ENCODE results near the gene ZNF587.
A peak's percentile ranks its signal among the peaks of the same experiment; 100 is the strongest.
"Not testable (repeated sequence)": the region's sequence is repeated elsewhere in the genome, so short reads cannot be mapped to it uniquely, and the experiment has no call there.

Gene ZNF587

DNA sequence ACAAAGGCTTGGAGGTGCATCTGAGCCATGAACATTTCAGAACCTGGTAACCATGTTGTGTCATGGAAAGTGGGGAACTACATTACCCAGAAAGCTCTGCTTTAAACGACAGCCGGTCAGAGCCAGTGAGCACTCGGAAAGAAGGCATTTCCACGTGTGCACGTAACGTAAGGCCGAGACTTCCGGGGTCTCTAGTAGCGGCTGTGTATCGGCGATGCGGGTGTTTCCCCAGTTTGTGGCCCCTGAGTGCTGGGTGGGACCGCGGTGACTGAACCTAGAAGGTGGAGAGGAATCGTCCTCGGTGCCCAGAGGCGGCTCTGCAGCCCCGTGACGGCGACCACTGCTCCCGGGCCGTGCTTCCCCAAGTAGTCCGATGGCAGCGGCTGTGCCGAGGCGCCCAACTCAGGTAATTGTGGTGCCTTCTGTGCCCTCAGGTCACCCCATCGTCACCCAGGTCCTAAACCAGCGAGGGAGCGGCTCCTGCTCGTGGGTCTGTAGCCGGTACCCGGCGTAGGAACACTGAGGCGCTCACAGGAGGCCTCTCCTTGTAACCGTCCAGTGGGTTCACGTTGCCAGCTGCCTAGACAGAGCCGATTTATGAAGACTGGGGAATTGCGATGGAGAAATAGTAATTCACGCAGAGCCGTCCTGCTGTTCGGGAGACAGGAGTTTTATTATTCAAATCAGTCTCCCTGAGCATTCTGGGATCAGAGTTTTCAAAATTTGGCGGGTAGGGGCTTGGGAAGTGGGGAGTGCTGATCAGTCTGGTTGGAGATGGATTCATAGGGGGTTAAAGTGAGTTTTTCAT is at the start of gene ZNF587:
TSS of gene ZNF587 (plus strand) at position 194 of the 808 bp plus-strand sequence. CDS start at position 374, 180 bp downstream.
- DNase-seq = peak; percentile 65

GRCh38 chr19:57800696-57801095 is 49.0 kb upstream of the ZNF587 start:
- no peak for DNase-seq

DNA sequence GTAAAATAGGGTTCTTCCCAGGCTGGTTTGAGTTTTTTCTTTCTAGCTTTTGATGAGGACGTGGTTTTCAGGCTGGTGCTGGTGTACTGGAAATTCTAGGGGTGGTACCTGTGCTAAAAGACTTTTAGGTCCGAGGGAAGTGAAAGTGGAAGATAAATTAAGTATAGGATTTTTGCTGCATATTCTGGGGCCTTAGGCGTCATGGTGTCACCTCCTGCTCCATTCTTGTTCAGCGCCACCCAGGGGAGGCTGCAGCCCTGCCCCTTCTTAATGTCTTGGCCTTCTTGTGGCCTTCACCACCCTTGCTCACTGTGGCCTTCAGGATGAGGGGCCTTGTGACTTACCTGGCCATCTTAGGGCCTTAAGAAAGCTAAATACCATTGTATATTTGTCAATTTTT is 47.4 kb upstream of the ZNF587 start:
- DNase-seq = no peak

- no peak for DNase-seq
These were observed 46.4 kb upstream of the ZNF587 start for GRCh38 chr19:57803265-57803593.

DNA sequence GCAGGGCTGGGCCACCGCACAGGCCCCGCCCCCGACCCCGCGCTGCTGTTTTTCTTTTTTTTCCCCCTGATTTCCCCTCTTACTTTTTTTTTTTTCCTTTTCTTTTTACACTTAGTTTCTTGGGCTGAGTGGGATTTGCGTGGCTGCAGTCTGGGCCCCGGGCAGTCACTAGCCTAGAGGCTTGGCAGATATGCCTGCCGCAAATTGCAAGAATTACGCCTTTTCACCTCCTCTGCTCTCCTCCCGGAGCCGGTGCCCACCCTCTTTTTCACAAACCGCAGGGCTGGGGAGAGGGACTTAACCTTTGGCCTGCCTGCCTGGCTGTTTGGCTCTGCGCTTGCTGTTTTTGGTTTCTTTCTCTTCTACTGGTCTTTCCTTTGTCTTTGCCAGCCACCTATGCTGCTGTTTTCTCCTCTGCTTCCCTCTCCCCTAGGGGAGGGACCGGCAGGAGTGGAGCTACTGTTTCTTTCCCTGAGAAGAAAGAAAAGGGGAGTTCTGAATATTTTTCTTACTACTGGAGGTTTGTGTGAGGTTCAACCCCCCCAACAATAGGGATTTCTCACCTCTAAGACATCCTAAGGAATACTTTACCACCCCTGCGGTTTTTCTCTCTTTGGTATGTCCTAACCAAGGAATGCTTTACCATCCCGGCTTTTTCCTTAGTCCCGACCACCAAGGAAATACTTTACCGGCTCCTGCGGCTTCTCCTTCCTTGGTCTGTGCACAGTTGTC is 45.9 kb upstream of the ZNF587 start:
- peak; percentile 12 for DNase-seq

DNA sequence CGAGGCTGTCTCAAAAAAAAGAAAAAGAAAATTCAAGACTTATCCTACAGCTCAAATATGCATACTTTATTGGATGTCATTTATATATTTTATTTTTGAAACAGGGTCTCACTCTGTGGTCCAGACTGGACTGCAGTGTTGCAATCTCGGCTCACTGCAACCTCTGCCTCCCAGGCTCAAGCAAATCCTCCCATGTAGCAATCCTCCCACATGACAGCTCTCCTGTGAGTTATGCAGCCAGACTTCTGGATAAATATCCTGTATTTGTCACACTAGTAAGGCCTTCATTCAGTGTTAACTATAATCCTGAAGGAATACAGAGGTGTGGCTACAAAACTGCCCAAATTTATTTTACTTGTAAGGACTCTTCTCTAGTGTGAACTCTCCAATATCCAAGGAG is 42.1 kb upstream of the ZNF587 start:
- DNase-seq = no peak

DNA sequence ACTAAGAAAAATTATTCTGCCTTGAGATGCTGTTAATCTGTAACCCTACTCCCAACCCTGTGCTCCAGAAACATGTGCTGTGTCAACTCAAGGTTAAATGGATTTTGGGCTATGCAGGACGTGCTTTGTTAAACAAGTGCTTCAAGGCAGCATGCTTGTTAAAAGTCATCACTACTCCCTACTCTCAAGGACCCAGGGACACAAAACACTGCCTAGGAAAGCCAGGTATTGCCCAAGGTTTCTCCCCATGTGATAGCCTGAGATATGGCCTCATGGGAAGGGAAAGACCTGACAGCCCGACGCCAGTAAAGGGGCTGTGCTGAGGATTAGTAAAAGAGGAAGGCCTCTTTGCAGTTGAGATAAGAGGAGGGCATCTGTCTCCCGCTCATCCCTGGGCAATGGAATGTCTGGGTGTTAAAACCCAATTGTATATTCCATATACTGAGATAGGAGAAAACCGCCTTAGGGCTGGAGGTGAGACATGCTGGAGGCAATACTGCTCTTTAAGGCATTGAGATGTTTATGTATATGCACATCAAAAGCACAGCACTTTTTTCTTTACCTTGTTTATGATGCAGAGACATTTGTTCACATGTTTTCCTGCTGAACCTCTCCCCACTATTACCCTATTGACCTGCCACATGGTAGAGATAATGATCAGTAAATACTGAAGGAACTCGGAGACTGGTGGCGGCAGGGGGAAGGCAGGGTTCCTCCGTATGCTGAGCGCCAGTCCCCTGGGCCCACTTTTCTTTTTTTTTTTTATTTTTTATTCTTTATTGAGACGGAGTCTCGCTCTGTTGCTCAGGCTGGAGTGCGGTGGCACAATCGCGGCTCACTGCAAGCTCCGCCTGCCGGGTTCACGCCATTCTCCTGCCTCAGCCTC is 39.0 kb upstream of the ZNF587 start:
- not testable (repeated sequence) for DNase-seq

DNA sequence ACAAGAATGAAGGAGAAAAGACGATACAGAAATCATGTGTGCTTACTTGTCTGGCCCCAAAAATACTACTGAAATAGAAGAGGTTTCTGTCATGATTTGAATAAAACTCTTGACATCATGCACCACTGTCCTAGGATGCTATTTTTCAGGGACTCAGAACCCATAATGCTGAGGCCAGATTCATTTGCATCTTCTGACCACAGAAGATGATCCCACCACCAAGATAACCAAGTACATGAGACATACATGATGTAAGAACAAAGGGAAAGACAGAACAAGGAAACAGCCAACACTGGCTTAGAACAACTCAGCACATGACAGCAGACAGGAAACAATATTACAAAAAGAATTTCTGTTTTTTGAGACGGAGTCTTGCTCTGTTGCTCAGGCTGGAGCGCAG is 37.4 kb upstream of the ZNF587 start:
- DNase-seq = no peak

GRCh38 chr19:57812975-57813820 is 36.5 kb upstream of the ZNF587 start:
- not testable (repeated sequence) for DNase-seq

DNA sequence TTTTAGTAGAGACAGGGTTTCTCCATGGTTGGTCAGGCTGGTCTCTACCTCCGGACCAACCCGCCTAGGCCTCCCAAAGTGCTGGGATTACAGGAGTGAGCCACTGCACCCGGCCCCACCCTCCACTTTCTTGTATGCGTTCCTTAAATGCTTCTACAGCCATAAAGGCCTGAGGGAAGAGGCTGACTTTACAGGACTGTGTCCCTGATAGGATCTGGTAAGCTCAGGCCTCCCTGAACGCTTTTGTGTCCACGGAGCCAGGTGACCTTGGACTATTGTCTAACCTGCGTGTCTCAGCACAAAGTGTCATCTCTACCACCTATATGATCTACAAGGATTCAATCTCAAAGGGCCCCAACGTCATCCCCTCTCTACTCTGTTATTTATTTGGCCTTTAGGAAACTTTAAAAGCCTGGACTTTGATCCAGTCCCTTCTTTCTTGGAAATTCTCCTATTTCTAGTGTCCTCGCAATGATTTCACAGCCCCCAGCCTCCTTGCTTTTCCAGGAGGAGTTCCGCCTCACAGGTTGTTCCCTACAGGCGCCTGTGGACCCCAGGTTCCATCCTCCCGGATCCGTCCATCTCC is 35.6 kb upstream of the ZNF587 start:
- DNase-seq = no peak

DNA sequence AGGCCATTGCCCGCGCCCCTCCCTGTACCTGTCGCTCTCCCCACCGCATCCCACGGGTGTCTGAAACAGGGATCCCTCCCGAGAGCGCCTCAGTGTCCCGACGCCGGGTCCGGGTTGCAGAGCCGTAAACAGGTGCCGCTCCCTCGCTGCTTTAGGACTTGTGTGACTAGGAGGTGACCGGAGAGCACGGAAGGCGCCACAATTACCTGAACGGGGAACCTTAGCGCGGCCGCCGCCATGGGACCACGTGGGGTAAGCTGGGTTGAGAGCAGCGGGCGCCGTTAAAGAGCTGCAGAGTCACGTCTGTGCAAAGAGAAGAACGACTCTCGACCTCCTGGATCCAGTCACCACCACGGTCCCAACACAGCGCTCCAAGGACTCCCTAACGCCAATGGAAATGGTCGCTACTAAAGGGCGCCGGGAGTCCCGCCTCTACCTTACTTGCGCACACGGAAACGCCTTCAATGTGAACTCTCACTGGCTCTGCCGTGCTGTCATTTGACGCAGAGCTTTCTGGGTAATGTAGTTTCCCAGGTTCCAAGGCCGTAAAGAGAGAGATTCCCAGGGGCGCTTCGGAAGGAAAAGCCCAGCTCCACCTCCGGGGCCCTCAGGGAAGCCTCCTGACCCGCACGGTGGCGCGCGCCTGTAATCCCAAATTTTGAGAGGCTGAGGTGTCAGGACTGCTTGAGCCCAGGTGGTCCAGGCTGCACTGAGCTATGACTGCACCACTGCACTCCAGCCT is 35.0 kb upstream of the ZNF587 start, which contains the start of gene ZNF552:
TSS of gene ZNF552 (minus strand) at position 409 of the 742 bp plus-strand sequence. CDS start at position 239, 170 bp downstream.
- peak; percentile 75 for DNase-seq

DNA sequence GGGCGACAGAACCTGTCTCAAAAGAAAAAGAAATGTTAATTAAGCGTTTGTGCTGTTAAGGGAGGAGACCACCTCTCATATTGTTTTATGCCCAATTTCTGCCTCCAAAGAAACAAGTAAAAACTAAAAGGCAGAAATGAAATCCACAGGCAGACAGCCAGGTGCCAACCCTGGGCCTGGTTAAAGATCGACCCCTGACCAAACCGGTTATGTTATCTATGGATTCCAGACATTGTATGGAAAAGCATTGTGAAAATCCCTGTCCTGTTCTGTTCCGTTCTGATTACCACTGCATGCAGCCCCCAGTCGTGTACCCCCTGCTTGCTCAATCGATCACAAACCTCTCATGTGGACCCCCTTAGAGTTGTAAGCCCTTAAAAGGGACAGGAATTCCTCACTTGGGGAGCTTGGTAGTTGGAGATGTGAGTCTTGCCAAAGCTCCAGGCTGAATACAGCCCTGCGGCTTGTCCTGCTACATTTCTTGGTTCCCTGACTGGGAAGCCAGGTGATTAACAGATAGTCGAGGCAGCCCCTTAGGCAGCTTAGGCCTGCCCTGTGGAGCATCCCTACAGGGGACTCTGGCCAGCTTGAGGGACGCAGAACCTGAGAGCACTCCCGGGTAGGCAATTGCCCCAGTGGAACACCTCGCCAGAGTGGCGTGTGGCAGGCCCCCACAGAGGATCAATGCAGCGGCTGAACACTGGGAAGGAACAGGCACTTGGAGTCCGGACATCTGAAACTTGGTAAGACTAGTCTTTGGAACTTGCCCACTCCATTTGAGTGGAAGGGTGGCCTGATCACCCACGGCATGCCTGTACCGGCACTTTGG is 34.2 kb upstream of the ZNF587 start:
- no peak for DNase-seq

- no peak for DNase-seq
These were observed 33.0 kb upstream of the ZNF587 start for GRCh38 chr19:57816652-57817051.

DNA sequence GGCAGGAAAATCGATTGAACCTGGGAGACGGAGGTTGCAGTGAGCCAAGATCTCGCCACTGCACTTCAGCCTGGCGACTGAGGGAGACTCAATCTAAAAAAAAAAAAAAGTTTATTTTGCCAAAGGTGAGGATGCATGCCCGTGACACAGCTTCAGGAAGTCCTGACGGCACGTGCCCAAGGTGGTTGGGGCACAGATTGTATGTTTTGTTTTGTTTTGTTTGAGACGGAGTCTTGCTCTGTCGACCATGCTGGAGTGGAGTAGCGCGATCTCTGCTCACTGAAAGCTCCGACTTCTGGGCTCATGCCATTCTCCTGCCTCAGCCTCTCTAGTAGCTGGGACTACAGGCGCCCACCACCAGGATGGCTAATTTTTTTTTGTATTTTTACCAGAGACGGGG is 31.7 kb upstream of the ZNF587 start:
- no peak for DNase-seq

GRCh38 chr19:57818378-57818777 is 31.3 kb upstream of the ZNF587 start:
- no peak for DNase-seq

DNA sequence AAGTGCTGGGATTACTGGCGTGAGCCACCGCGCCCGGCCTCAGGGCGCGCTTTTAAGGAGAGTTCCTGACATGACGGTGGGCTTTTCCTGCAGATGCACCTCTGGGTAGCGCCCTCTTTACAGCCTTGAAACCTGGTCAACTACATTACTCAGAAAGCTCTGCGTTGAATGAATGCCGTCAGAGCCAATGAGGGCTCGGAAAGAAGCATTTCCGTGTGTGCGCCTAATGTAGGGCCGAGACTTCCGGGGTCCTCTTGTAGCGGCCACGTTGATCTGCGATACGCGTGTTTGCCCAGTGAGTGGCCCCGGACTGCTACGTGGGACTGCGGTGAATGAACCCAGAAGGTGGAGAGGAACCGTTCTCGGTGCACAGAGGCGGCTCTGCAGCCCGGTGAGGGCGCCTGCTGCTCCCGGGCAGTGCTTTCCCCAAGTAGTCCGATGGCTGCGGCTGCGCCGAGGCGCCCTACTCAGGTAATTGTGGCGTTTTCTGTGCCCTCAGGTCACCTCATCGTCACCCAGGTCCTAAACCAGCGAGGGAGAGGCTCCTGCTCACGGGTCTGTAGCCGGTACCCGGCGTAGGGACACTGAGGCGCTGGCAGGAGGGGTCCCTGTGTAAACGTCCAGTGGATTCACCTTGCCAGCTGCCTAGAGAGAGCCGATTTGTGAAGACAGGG is 30.0 kb upstream of the ZNF587 start:
- peak; percentile 76 for DNase-seq

- no peak for DNase-seq
These were observed 29.1 kb upstream of the ZNF587 start for GRCh38 chr19:57820599-57820998.

- not testable (repeated sequence) for DNase-seq
These were observed 28.6 kb upstream of the ZNF587 start for GRCh38 chr19:57821095-57821494.

GRCh38 chr19:57821501-57821900 is 28.2 kb upstream of the ZNF587 start:
- not testable (repeated sequence) for DNase-seq

GRCh38 chr19:57823155-57823554 is 26.5 kb upstream of the ZNF587 start:
- not testable (repeated sequence) for DNase-seq
